HEK293T (cell line): ENCODE measurements around the gene ADAMTS15.

Experiments used
- ARNT ChIP-seq: fragments of 450-650 bp; IDR thresholded peaks from 2 replicates; pipeline ENCODE4 v1.6.1; 2017; ENCODE audit warnings: mild to moderate bottlenecking
- BHLHE40 ChIP-seq: fragments of 450-650 bp; IDR thresholded peaks from 2 replicates; pipeline ENCODE4 v1.6.1; 2016; ENCODE audit warnings: mild to moderate bottlenecking, moderate library complexity, borderline replicate concordance
- ELF4 ChIP-seq: fragments of 450-650 bp; IDR thresholded peaks from 2 replicates; pipeline ENCODE4 v1.6.1; 2017; ENCODE audit warnings: antibody characterized with exemption
- FOXA1 ChIP-seq: fragments of 450-650 bp; IDR thresholded peaks from 2 replicates; pipeline ENCODE4 v1.6.1; 2016; ENCODE audit warnings: mild to moderate bottlenecking
- FOXK2 ChIP-seq: fragments of 450-650 bp; IDR thresholded peaks from 2 replicates; pipeline ENCODE4 v1.6.1; 2016; ENCODE audit warnings: mild to moderate bottlenecking
- FOXM1 ChIP-seq: fragments of 450-650 bp; IDR thresholded peaks from 2 replicates; pipeline ENCODE4 v1.6.1; 2017; ENCODE audit warnings: mild to moderate bottlenecking, borderline replicate concordance
- HDGF ChIP-seq: fragments of 450-650 bp; IDR thresholded peaks from 2 replicates; pipeline ENCODE4 v1.6.1; 2017; ENCODE audit warnings: antibody characterized with exemption, borderline replicate concordance
- L3MBTL2 ChIP-seq: fragments of 450-650 bp; conservative IDR thresholded peaks from 2 replicates; pipeline ENCODE4 v1.6.1; 2016; ENCODE audit warnings: mild to moderate bottlenecking
- SP1 ChIP-seq: fragments of 450-650 bp; IDR thresholded peaks from 2 replicates; pipeline ENCODE4 v1.6.1; 2017
- SUZ12 ChIP-seq: fragments of 450-650 bp; IDR thresholded peaks from 2 replicates; pipeline ENCODE4 v1.6.1; 2016; ENCODE audit warnings: mild to moderate bottlenecking
- TARDBP ChIP-seq: fragments of 450-650 bp; IDR thresholded peaks from 2 replicates; pipeline ENCODE4 v1.6.1; 2016
- ZNF384 ChIP-seq: fragments of 450-650 bp; IDR thresholded peaks from 2 replicates; pipeline ENCODE4 v1.6.1; 2016

- TF ChIP-seq SUZ12 (no peak), BHLHE40 (no peak), HDGF (no peak), ARNT (no peak), FOXK2 (no peak), L3MBTL2 (no peak), TARDBP (no peak), ELF4 (no peak), SP1 (no peak), FOXA1 (no peak), ZNF384 (no peak), FOXM1 (no peak)
Observed at GRCh38 chr11:130454491-130455252, 6.2 kb downstream of the ADAMTS15 start.
